Osteocyte (in vitro differentiated cells): Measurements from ENCODE around the gene ROCK2. TPM values are rescaled to one million over a fixed set of nuclear protein-coding genes. Genes with fewer than 3 reads are reported as not detected.
"Not testable (repeated sequence)": the region's sequence is repeated elsewhere in the genome, so short reads cannot be mapped to it uniquely, and the experiment has no call there.

Source experiments
- DNase-seq: peaks from one replicate; pipeline ENCODE4 v3.0.0; 2021; ENCODE audit warnings: mixed read lengths; ENCODE audit not compliant: unreplicated experiment; ENCODE audit errors: extremely low spot score
- H3K27ac Mint-ChIP-seq: one replicate; pipeline ENCODE4 v1.8.0; 2021; ENCODE audit warnings: mild to moderate bottlenecking, mixed read lengths; ENCODE audit not compliant: unreplicated experiment
- H3K27me3 Mint-ChIP-seq: one replicate; pipeline ENCODE4 v1.8.0; 2021; ENCODE audit warnings: mixed read lengths; ENCODE audit not compliant: unreplicated experiment
- H3K36me3 Mint-ChIP-seq: one replicate; pipeline ENCODE4 v1.8.0; 2021; ENCODE audit warnings: mixed read lengths; ENCODE audit not compliant: unreplicated experiment
- H3K4me1 Mint-ChIP-seq: one replicate; pipeline ENCODE4 v1.8.0; 2021; ENCODE audit warnings: mixed read lengths; ENCODE audit not compliant: unreplicated experiment
- H3K4me3 Mint-ChIP-seq: one replicate; pipeline ENCODE4 v1.8.0; 2021; ENCODE audit warnings: mild to moderate bottlenecking, moderate library complexity, mixed read lengths; ENCODE audit not compliant: unreplicated experiment
- H3K9me3 Mint-ChIP-seq: one replicate; pipeline ENCODE4 v1.8.0; 2021; ENCODE audit warnings: mixed read lengths; ENCODE audit not compliant: unreplicated experiment
- CTCF ChIP-seq: fragments of 200-600 bp; sonication (generic); IDR thresholded peaks from 2 replicates; pipeline ENCODE4 v1.5.0; 2021; ENCODE audit warnings: antibody characterized with exemption, mild to moderate bottlenecking, moderate library complexity
- total RNA-seq: library from RNA; stranded (reverse); gene quantifications from 2 replicates; pipeline ENCODE4 v1.2.1, GENCODE V29; 2021

ROCK2 gene
- total RNA-seq, 1 donor from 2014 or later = 56.4 TPM

DNA sequence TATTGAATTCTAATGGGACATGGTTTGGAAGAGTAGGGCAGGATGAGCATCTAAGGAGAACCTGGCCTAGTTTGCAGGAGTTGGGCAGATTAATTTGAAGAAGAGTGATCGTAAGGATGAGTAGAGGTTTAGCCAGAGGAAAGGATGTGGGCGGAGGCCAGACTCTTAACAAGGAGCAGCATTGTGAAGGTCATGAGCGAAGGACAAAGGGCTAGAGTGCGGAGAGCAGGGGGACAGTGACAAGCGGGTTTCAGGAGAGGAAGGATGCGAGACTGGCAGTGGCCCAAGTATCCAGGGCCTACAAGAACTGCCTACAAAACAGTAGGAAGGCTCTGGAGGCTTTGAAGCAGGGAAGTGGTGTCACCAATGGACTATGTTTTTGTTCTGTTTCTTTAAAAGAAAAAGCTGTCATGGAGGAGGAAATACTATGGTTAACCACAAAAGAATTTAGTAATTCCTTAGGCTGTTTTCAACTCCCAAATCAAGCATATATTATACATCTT lies 169.1 kb downstream of the ROCK2 start:
- no peak for TF ChIP-seq CTCF
- Mint-ChIP-seq H3K9me3 (no peaks in the 10 kb centered on the region), H3K27ac (peak overlapping the region; percentile 71), H3K36me3 (peaks cover 6% of the 10 kb centered on the region), H3K4me1 (peaks cover 15% of the 10 kb centered on the region), H3K4me3 (no peak overlapping the region), H3K27me3 (no peaks in the 10 kb centered on the region)
- no peak for DNase-seq

DNA sequence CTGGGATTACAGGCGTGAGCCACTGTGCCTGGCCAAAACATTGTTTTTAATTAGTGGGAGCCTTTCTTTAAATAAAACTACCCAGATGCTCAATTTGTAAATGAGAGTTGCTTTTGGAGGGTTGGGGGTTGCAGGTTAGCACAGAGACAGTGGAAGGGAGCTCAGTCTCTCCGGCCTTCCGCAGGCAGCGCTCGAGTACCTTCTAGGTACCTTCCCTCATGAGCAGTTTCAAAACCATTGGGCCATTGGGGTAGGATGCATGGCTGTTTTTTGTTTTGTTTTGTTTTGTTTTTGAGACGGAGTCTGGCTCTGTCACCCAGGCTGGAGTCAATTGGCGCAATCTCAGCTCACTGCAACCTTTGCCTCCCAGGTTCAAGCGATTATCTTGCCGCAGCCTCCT lies 170.2 kb downstream of the ROCK2 start:
- no peak for DNase-seq
- Mint-ChIP-seq H3K36me3 (peaks cover 6% of the 10 kb centered on the region), H3K4me1 (peaks cover 18% of the 10 kb centered on the region), H3K4me3 (no peak overlapping the region), H3K27ac (no peak overlapping the region), H3K27me3 (no peaks in the 10 kb centered on the region), H3K9me3 (no peaks in the 10 kb centered on the region)
- TF ChIP-seq CTCF = no peak

DNA sequence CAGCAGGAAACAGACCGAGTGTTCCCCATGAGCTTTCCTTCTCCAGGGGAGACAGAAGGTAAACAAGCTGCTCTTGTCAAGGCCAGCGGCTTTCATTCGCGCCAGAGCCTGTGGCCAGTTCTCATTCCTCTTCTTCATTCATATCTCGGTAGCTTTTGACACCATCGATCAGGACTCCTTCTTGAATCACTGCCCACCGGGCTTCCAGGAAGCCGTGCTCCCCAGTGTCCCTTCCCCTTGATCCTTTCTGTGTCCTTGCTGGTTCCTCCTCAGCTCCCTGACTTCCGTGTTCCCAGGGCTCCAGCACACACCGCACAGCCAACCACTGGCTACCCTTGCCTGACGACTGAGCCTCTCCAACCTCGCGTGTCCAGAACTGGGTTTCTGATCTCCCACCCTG lies 175.1 kb downstream of the ROCK2 start:
- DNase-seq = peak; percentile 51
- no peak overlapping the region for H3K4me3 Mint-ChIP-seq
- no peak for TF ChIP-seq CTCF
- H3K27me3 Mint-ChIP-seq = no peaks in the 10 kb centered on the region
- peaks cover 3% of the 10 kb centered on the region for H3K4me1 Mint-ChIP-seq
- no peaks in the 10 kb centered on the region for H3K9me3 Mint-ChIP-seq
- no peak overlapping the region for H3K27ac Mint-ChIP-seq
- peaks cover 5% of the 10 kb centered on the region for H3K36me3 Mint-ChIP-seq

DNA sequence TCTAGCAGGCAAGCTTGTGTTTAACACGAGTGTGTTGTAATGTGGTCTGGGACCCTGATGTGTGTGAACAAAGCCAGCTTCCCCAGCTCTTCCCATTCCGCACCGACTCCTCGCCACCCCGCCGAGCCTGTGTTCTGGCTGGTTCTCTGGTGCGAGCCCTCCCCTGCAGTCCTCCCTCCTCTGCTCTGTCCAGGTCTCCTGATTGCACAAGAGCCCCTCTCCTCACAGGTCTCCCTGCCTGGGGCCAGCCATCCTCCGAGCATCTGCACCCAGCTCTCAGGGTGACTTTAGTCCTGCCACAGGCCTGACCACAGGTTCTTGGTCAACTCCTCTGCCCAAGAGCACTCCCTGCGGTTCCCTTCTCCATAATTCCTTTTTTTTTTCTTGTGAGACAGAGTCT lies 175.9 kb downstream of the ROCK2 start:
- peak; percentile 66 for DNase-seq
- Mint-ChIP-seq H3K36me3 (peaks cover 3% of the 10 kb centered on the region), H3K27me3 (no peaks in the 10 kb centered on the region), H3K9me3 (no peaks in the 10 kb centered on the region), H3K4me1 (peaks cover 3% of the 10 kb centered on the region), H3K4me3 (no peak overlapping the region), H3K27ac (no peak overlapping the region)
- TF ChIP-seq CTCF = no peak

- H3K9me3 Mint-ChIP-seq = no peaks in the 10 kb centered on the region
- no peak overlapping the region for H3K4me3 Mint-ChIP-seq
- TF ChIP-seq CTCF = no peak
- no peaks in the 10 kb centered on the region for H3K27me3 Mint-ChIP-seq
- H3K36me3 Mint-ChIP-seq = peaks cover 6% of the 10 kb centered on the region
- H3K27ac Mint-ChIP-seq = no peak overlapping the region
- DNase-seq = peak; percentile 60
- peaks cover 3% of the 10 kb centered on the region for H3K4me1 Mint-ChIP-seq
These were observed 178.0 kb downstream of the ROCK2 start for GRCh38 chr2:11166476-11166875.

GRCh38 chr2:11165046-11165445 lies 179.4 kb downstream of the ROCK2 start:
- peak; percentile 64 for DNase-seq
- H3K4me1 Mint-ChIP-seq, H3K4me3 Mint-ChIP-seq, H3K36me3 Mint-ChIP-seq, H3K27ac Mint-ChIP-seq, H3K9me3 Mint-ChIP-seq, H3K27me3 Mint-ChIP-seq: not testable (repeated sequence)
